Prostate gland (tissue), 2 donors: ENCODE data around the gene NLRP13.

ENCODE experiments used
- CTCF ChIP-seq, 4 experiments: fragments of 200-600 bp in 2 of 4; fragments of 450-650 bp in 2 of 4; sonication (generic) in 2 of 4; IDR thresholded peaks; 1 replicate in 3 of 4; 2 replicates in 1 of 4; pipeline ENCODE4 v1.5.1; 2016 to 2019; ENCODE audit warnings: antibody characterized with exemption in 4 of 4, mild to moderate bottlenecking in 2 of 4, moderate library complexity in 2 of 4
- POLR2A ChIP-seq: fragments of 450-650 bp; IDR thresholded peaks from one replicate; pipeline ENCODE4 v1.6.1; 2016; ENCODE audit warnings: antibody characterized with exemption, mild to moderate bottlenecking
- POLR2AphosphoS5 ChIP-seq: sonication (generic); formaldehyde crosslinking; IDR thresholded peaks from one replicate; pipeline ENCODE4 v1.6.1; 2017; ENCODE audit warnings: antibody characterized with exemption

- no peak for TF ChIP-seq CTCF (IDR thresholded peaks at IDR 0.05)
- TF ChIP-seq POLR2A: no peak
- no peak for TF ChIP-seq POLR2AphosphoS5
Observed at GRCh38 chr19:55857149-55857548, 75.0 kb downstream of the NLRP13 start.
